ENCODE results near the gene L1TD1. TPM values are rescaled to one million over a fixed set of nuclear protein-coding genes. Genes with fewer than 3 reads are reported as not detected.
"Not testable (repeated sequence)": the region's sequence is repeated elsewhere in the genome, so short reads cannot be mapped to it uniquely, and the experiment has no call there.

L1TD1 gene
- total RNA-seq, 4 donors from 2014 or later: 0.42 TPM; not detected in 3

GRCh38 chr1:62241371-62242131, 46.9 kb downstream of the L1TD1 start:
- 41% methylated on average over 10 of the region's 12 CpGs for WGBS
- TF ChIP-seq EP300 (IDR thresholded peaks at IDR 0.05): no peak
- TF ChIP-seq, protein P1, sequence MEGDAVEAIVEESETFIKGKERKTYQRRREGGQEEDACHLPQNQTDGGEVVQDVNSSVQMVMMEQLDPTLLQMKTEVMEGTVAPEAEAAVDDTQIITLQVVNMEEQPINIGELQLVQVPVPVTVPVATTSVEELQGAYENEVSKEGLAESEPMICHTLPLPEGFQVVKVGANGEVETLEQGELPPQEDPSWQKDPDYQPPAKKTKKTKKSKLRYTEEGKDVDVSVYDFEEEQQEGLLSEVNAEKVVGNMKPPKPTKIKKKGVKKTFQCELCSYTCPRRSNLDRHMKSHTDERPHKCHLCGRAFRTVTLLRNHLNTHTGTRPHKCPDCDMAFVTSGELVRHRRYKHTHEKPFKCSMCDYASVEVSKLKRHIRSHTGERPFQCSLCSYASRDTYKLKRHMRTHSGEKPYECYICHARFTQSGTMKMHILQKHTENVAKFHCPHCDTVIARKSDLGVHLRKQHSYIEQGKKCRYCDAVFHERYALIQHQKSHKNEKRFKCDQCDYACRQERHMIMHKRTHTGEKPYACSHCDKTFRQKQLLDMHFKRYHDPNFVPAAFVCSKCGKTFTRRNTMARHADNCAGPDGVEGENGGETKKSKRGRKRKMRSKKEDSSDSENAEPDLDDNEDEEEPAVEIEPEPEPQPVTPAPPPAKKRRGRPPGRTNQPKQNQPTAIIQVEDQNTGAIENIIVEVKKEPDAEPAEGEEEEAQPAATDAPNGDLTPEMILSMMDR (IDR thresholded peaks at IDR 0.05): no peak
- intact Hi-C loops (cut with DNase I): no loop called here

GRCh38 chr1:62244380-62244779, 49.7 kb downstream of the L1TD1 start:
- H3K27ac ChIP-seq (replicated peaks in 1 of 4); DNase-seq (ENCODE audit: extremely low spot score); H3K36me3 ChIP-seq; H3K27me3 ChIP-seq; H3K9me3 ChIP-seq; intact Hi-C loops (cut with DNase I); H3K4me3 ChIP-seq: not testable (repeated sequence)
- H3K4me1 ChIP-seq: peaks cover 0 to 13% (median 7%) of the 10 kb centered on the region in 4 donors
- 94% methylated on average over 3 of the region's 3 CpGs for WGBS

More at GRCh38 chr1:62241371-62242131, 46.9 kb downstream of the L1TD1 start:
- no peaks in the 10 kb centered on the region for H3K9me3 ChIP-seq
- no peak overlapping the region for H3K4me3 ChIP-seq
- no peaks in the 10 kb centered on the region for H3K27me3 ChIP-seq
- no peak overlapping the region for H3K27ac ChIP-seq (replicated peaks in 1 of 4)
- H3K4me1 ChIP-seq: peaks cover 0 to 13% (median 7%) of the 10 kb centered on the region in 4 donors
- no peaks in the 10 kb centered on the region for H3K36me3 ChIP-seq
- no peak for DNase-seq (ENCODE audit: extremely low spot score)

DNA sequence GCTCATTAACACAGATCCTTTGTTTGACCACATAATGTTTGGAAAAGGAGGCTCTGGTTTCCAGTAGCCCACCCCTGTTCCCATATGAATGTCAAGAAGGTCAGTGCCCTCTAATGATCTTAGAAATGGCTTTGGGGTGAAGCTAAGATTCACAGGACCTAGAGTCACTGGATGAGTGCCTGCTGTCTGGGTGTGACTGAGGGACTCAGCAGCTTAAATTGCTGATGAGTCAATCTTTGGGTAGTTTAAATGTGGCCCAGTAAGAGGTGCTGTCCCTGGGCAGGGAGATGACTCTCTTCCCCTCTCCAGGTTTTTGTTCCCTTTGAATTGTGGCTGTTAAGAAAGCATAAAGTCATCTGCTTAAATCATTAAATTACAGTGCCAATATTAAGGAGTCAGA, 50.6 kb downstream of the L1TD1 start:
- H3K27me3 ChIP-seq: no peaks in the 10 kb centered on the region
- no peaks in the 10 kb centered on the region for H3K36me3 ChIP-seq
- no peak overlapping the region for H3K27ac ChIP-seq (replicated peaks in 1 of 4)
- intact Hi-C loops (cut with DNase I): no loop called here
- TF ChIP-seq EP300 (IDR thresholded peaks at IDR 0.05): no peak
- no peak for TF ChIP-seq POLR2AphosphoS5 (IDR thresholded peaks at IDR 0.05)
- no peak for TF ChIP-seq POLR2A (IDR thresholded peaks at IDR 0.05; ENCODE audit: low read depth)
- TF ChIP-seq, protein P1 (IDR thresholded peaks at IDR 0.05): no peak
- DNase-seq (ENCODE audit: extremely low spot score): no peak
- H3K9me3 ChIP-seq: no peaks in the 10 kb centered on the region
- H3K4me1 ChIP-seq: peaks cover 0 to 13% (median 7%) of the 10 kb centered on the region in 4 donors
- no peak overlapping the region for H3K4me3 ChIP-seq

- 68% methylated on average over 13 of the region's 14 CpGs for WGBS
- no peak overlapping the region for H3K27ac ChIP-seq (replicated peaks in 1 of 4)
- intact Hi-C loops (cut with DNase I): no loop called here
These were observed 52.9 kb downstream of the L1TD1 start for GRCh38 chr1:62247391-62248168.

More at GRCh38 chr1:62247391-62248168, 52.9 kb downstream of the L1TD1 start:
- Histone ChIP-seq H3K36me3 (no peaks in the 10 kb centered on the region), H3K4me1 (no peaks in the 10 kb centered on the region), H3K4me3 (no peak overlapping the region), H3K27me3 (no peaks in the 10 kb centered on the region), H3K9me3 (no peaks in the 10 kb centered on the region)
- no peak for DNase-seq (ENCODE audit: extremely low spot score)
- TF ChIP-seq POLR2A (IDR thresholded peaks at IDR 0.05; ENCODE audit: low read depth) (no peak), POLR2AphosphoS5 (IDR thresholded peaks at IDR 0.05) (no peak), EP300 (IDR thresholded peaks at IDR 0.05) (no peak)
- TF ChIP-seq, protein P1 (IDR thresholded peaks at IDR 0.05): no peak
